HG03139 (cell line): ENCODE results near the gene PPP1R16B.

ENCODE experiments used
- ATAC-seq: cut with Tn5 transposase; IDR thresholded peaks from one replicate; pipeline ENCODE4 v1.9.1; 2021; ENCODE audit not compliant: unreplicated experiment

The PPP1R16B gene

GRCh38 chr20:38805502-38805957, at the start of gene PPP1R16B:
Gene PPP1R16B, plus strand, starts transcription at chr20:38805697. Its CDS starts 30,229 bp downstream, at chr20:38835926.
- peak; percentile 50 for ATAC-seq

- no peak for ATAC-seq
Observed at GRCh38 chr20:38757145-38757775, 48.2 kb upstream of the PPP1R16B start.

GRCh38 chr20:38759106-38759505, 46.4 kb upstream of the PPP1R16B start:
- ATAC-seq, result no peak

- ATAC-seq, result no peak
Observed at GRCh38 chr20:38760978-38761377, 44.5 kb upstream of the PPP1R16B start.

- ATAC-seq, result no peak
Observed at GRCh38 chr20:38762174-38762573, 43.3 kb upstream of the PPP1R16B start.

GRCh38 chr20:38763616-38764015, 41.9 kb upstream of the PPP1R16B start:
- no peak for ATAC-seq

- ATAC-seq, result no peak
Observed at GRCh38 chr20:38764567-38765318, 40.8 kb upstream of the PPP1R16B start.

- ATAC-seq, result no peak
Observed at GRCh38 chr20:38766071-38766470, 39.4 kb upstream of the PPP1R16B start.

GRCh38 chr20:38769376-38770295, 35.9 kb upstream of the PPP1R16B start:
- no peak for ATAC-seq

GRCh38 chr20:38770546-38770945, 35.0 kb upstream of the PPP1R16B start:
- no peak for ATAC-seq

GRCh38 chr20:38770970-38771369, 34.5 kb upstream of the PPP1R16B start:
- no peak for ATAC-seq

- no peak for ATAC-seq
Observed at GRCh38 chr20:38771621-38772020, 33.9 kb upstream of the PPP1R16B start.

GRCh38 chr20:38774167-38774566, 31.3 kb upstream of the PPP1R16B start:
- no peak for ATAC-seq

- ATAC-seq, result no peak
Observed at GRCh38 chr20:38776363-38776762, 29.1 kb upstream of the PPP1R16B start.

- no peak for ATAC-seq
Observed at GRCh38 chr20:38779247-38780097, 26.0 kb upstream of the PPP1R16B start.

- no peak for ATAC-seq
Observed at GRCh38 chr20:38782275-38782674, 23.2 kb upstream of the PPP1R16B start.

GRCh38 chr20:38787870-38788269, 17.6 kb upstream of the PPP1R16B start:
- no peak for ATAC-seq

GRCh38 chr20:38789503-38790199, 15.8 kb upstream of the PPP1R16B start:
- ATAC-seq, result no peak

- no peak for ATAC-seq
Observed at GRCh38 chr20:38790200-38791053, 15.1 kb upstream of the PPP1R16B start.
